Cortex of kidney (tissue), 1 donor: Measurements from ENCODE around the gene CD109.

Experiments
- DNase-seq: peaks from one replicate; lab custom pipeline; 2025; lab: John Stamatoyannopoulos, UW

CD109 gene

GRCh38 chr6:73858376-73858775 lies 162.4 kb downstream of the CD109 start:
- DNase-seq = no peak

- no peak for DNase-seq
These were observed 164.3 kb downstream of the CD109 start for GRCh38 chr6:73860303-73860702.

- DNase-seq = no peak
These were observed 170.3 kb downstream of the CD109 start for GRCh38 chr6:73866305-73866704.

- DNase-seq = no peak
These were observed 171.4 kb downstream of the CD109 start for GRCh38 chr6:73867411-73867810.

- DNase-seq = no peak
These were observed 174.9 kb downstream of the CD109 start for GRCh38 chr6:73870907-73871306.

- no peak for DNase-seq
These were observed 177.1 kb downstream of the CD109 start for GRCh38 chr6:73873081-73873480.
